A673 (cell line): Measurements from ENCODE around the gene GOLGA8S.

Source experiments
- EZH2 ChIP-seq: fragments of 200-600 bp; sonication (generic); IDR thresholded peaks from 2 replicates; pipeline ENCODE4 v1.6.1; 2017; ENCODE audit warnings: borderline replicate concordance, low read depth, mild to moderate bottlenecking, mixed read lengths, antibody characterized with exemption, low read length; ENCODE audit not compliant: poor library complexity, severe bottlenecking
- TF ChIP-seq, protein P1 (sequence below): fragments of 300-800, 200-600 bp; sonication (generic); conservative IDR thresholded peaks from 2 replicates; pipeline ENCODE4 v1.5.1; 2017; ENCODE audit warnings: low read depth, mild to moderate bottlenecking, antibody characterized with exemption, low read length, moderate library complexity, mixed read lengths

DNA sequence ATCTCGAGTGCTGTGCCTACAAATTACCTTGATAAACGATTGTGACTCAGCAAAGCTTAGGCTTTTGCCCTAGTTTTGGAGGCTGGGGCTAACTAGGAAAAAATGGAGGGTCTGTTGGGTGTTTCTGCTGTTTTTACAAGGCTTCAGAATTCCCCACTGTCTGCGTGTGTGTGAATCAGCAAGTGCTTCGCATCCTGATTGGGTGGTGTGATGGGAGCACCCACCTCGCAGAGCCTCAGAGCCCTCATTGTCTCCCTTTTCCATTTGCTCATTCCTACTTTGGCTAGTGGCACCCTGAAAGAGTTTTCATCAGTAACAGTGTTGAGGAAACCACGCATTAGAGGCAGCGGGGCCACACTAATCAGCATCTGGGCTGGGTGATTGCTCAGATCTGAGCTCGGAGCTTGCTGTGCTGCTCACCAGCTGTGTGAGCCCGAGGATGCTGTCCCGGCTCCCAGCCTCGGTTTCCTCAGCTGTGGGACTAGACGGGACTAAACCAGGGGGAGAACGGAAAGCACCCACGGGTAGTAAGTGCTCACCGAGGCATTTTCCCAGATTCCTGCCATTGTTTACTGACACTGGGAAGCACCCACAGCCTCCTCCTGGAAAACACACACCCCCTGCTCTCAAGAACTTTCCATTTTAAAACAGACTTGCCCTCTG is 40.6 kb downstream of the GOLGA8S start:
- TF ChIP-seq, protein P1, sequence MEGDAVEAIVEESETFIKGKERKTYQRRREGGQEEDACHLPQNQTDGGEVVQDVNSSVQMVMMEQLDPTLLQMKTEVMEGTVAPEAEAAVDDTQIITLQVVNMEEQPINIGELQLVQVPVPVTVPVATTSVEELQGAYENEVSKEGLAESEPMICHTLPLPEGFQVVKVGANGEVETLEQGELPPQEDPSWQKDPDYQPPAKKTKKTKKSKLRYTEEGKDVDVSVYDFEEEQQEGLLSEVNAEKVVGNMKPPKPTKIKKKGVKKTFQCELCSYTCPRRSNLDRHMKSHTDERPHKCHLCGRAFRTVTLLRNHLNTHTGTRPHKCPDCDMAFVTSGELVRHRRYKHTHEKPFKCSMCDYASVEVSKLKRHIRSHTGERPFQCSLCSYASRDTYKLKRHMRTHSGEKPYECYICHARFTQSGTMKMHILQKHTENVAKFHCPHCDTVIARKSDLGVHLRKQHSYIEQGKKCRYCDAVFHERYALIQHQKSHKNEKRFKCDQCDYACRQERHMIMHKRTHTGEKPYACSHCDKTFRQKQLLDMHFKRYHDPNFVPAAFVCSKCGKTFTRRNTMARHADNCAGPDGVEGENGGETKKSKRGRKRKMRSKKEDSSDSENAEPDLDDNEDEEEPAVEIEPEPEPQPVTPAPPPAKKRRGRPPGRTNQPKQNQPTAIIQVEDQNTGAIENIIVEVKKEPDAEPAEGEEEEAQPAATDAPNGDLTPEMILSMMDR, result no peak
- no peak for TF ChIP-seq EZH2
